Measurements from ENCODE around the gene ZNF500. TPM values are rescaled to one million over a fixed set of nuclear protein-coding genes. Genes with fewer than 3 reads are reported as not detected.

ZNF500 gene
- total and polyA plus RNA-seq, 2 experiments from 2014 or later, result 5.8 to 15.3 TPM

GRCh38 chr16:4748682-4749411 lies 18.1 kb downstream of the ZNF500 start:
- H3K27me3 ChIP-seq (ENCODE audit: insufficient read depth), result no peaks in the 10 kb centered on the region
- H2AFZ ChIP-seq, result no peak overlapping the region
- H3K4me1 ChIP-seq (ENCODE audit: insufficient read depth), result peaks cover 6% of the 10 kb centered on the region; the same call in 1 of the 2 replicates
- Mint-ChIP-seq H3K36me3 (ENCODE audit: low read depth) (peaks cover 15% of the 10 kb centered on the region; the same call in 2 of the 3 replicates), H3K27ac (no peak overlapping the region), H3K27me3 (ENCODE audit: insufficient read depth, low read depth, poor library complexity) (peaks cover 9% of the 10 kb centered on the region), H3K4me3 (no peak overlapping the region), H3K9me3 (no peaks in the 10 kb centered on the region), H3K4me1 (peaks cover 7% of the 10 kb centered on the region)
- H3K9me2 ChIP-seq (ENCODE audit: insufficient read depth), result no peaks in the 10 kb centered on the region
- no peak overlapping the region for H3K27ac ChIP-seq (ENCODE audit: low read depth)
- DNase-seq (ENCODE audit: low spot score), result no peak
- no peak for ATAC-seq
- no peaks in the 10 kb centered on the region; the same call in 1 of the 2 replicates for H4K20me1 ChIP-seq (replicated peaks; ENCODE audit: insufficient read depth)
- H3K4me3 ChIP-seq, result no peak overlapping the region
- no peak overlapping the region for H3K4me2 ChIP-seq
- no peak for TF ChIP-seq STAT1 (IDR thresholded peaks at IDR 0.05; ENCODE audit: unreplicated experiment)
- H3K36me3 ChIP-seq (ENCODE audit: insufficient read depth), result no peaks in the 10 kb centered on the region
- no peaks in the 10 kb centered on the region for H3K79me2 ChIP-seq (replicated peaks; ENCODE audit: insufficient read depth)
- peaks cover 3% of the 10 kb centered on the region; the same call in 1 of the 2 replicates for H3F3A ChIP-seq (replicated peaks; ENCODE audit: low read depth)

GRCh38 chr16:4747906-4748681 lies 18.9 kb downstream of the ZNF500 start:
- ATAC-seq (no peak), DNase-seq (ENCODE audit: low spot score) (no peak)
- TF ChIP-seq JUNB (IDR thresholded peaks at IDR 0.05; ENCODE audit: unreplicated experiment), result no peak
- peaks cover 3% of the 10 kb centered on the region; the same call in 1 of the 2 replicates for H3F3A ChIP-seq (replicated peaks; ENCODE audit: low read depth)
- peaks cover 10% of the 10 kb centered on the region for H3K4me1 ChIP-seq (ENCODE audit: insufficient read depth)
- Mint-ChIP-seq H3K9me3 (no peaks in the 10 kb centered on the region), H3K27me3 (ENCODE audit: insufficient read depth, low read depth, poor library complexity) (peaks cover 11% of the 10 kb centered on the region), H3K4me1 (peaks cover 13% of the 10 kb centered on the region), H3K4me3 (no peak overlapping the region), H3K27ac (no peak overlapping the region), H3K36me3 (ENCODE audit: low read depth) (peaks cover 12% of the 10 kb centered on the region; the same call in 2 of the 3 replicates)
- H3K27ac ChIP-seq (ENCODE audit: low read depth), result no peak overlapping the region
- no peaks in the 10 kb centered on the region for H3K79me2 ChIP-seq (replicated peaks; ENCODE audit: insufficient read depth)
- no peaks in the 10 kb centered on the region for H3K36me3 ChIP-seq (ENCODE audit: insufficient read depth)
- no peak overlapping the region for H3K4me3 ChIP-seq
- H3K4me2 ChIP-seq, result no peak overlapping the region
- no peak overlapping the region for H2AFZ ChIP-seq
- no peaks in the 10 kb centered on the region for H3K9me2 ChIP-seq (ENCODE audit: insufficient read depth)
- H3K27me3 ChIP-seq (ENCODE audit: insufficient read depth), result no peaks in the 10 kb centered on the region
- H4K20me1 ChIP-seq (replicated peaks; ENCODE audit: insufficient read depth), result no peaks in the 10 kb centered on the region; the same call in 1 of the 2 replicates

- no peak overlapping the region for H3K4me3 Mint-ChIP-seq
- ATAC-seq, result peak; percentile 5; the same call in 1 of the 3 replicates
- Histone ChIP-seq H2AFZ (no peak overlapping the region), H3K27ac (ENCODE audit: low read depth) (no peak overlapping the region), H3K4me2 (no peak overlapping the region), H3K4me1 (ENCODE audit: insufficient read depth) (peaks cover 14% of the 10 kb centered on the region), H3K79me2 (replicated peaks; ENCODE audit: insufficient read depth) (no peaks in the 10 kb centered on the region), H4K20me1 (replicated peaks; ENCODE audit: insufficient read depth) (no peaks in the 10 kb centered on the region; the same call in 1 of the 2 replicates), H3K4me3 (no peak overlapping the region), H3K27me3 (ENCODE audit: insufficient read depth) (no peaks in the 10 kb centered on the region), H3K36me3 (ENCODE audit: insufficient read depth) (no peaks in the 10 kb centered on the region), H3F3A (replicated peaks; ENCODE audit: low read depth) (peaks cover 3% of the 10 kb centered on the region; the same call in 1 of the 2 replicates), H3K9me2 (ENCODE audit: insufficient read depth) (no peaks in the 10 kb centered on the region)
- no peak overlapping the region for H3K27ac Mint-ChIP-seq
- no peaks in the 10 kb centered on the region for H3K9me3 Mint-ChIP-seq
- peaks cover 20% of the 10 kb centered on the region for H3K4me1 Mint-ChIP-seq
- 0 out of 3 replicates have a peak, but pooled peaks cover 8% of the 10 kb centered on the region for H3K36me3 Mint-ChIP-seq (ENCODE audit: low read depth)
- peaks cover 15% of the 10 kb centered on the region for H3K27me3 Mint-ChIP-seq (ENCODE audit: insufficient read depth, low read depth, poor library complexity)
- no peak for DNase-seq (ENCODE audit: low spot score)
- TF ChIP-seq ZNF331 (CRISPR knock-in tag; IDR thresholded peaks at IDR 0.05; ENCODE audit: low read depth) (no peak), JUNB (IDR thresholded peaks at IDR 0.05; ENCODE audit: unreplicated experiment) (no peak), CREB1 (CRISPR knock-in tag; IDR thresholded peaks at IDR 0.05; ENCODE audit: low read depth) (no peak), POLR2AphosphoS5 (IDR thresholded peaks at IDR 0.05; ENCODE audit: low read depth) (no peak; the same call in 1 of the 2 replicates), ZNF114 (CRISPR knock-in tag; IDR thresholded peaks at IDR 0.05) (no peak), ZNF462 (CRISPR knock-in tag; IDR thresholded peaks at IDR 0.05) (no peak)
Measured at GRCh38 chr16:4746991-4747574, 19.9 kb downstream of the ZNF500 start.

Data from GM23338 (cell line).